HG03060 (cell line): ENCODE measurements around the gene ARL5C.
"Not testable (repeated sequence)": the region's sequence is repeated elsewhere in the genome, so short reads cannot be mapped to it uniquely, and the experiment has no call there.

Experiments used
- ATAC-seq: cut with Tn5 transposase; IDR thresholded peaks from one replicate; pipeline ENCODE4 v1.9.1; 2021; ENCODE audit warnings: low read depth, moderate number of reproducible peaks; ENCODE audit not compliant: unreplicated experiment

ARL5C gene

DNA sequence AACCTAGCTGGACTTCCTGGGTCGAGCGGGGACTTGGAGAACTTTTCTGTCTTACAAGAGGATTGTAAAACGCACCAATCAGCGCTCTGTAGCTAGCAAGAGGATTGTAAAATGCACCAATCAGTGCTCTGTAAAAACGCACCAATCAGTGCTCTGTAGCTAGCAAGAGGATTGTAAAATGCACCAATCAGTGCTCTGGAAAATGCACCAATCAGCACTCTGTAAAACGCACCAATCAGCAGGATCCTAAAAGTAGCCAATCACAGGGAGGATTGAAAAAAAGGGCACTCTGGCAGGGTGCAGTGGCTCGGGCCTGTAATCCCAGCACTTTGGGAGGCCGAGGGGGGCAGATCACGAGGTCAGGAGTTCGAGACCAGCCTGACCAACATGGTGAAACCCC is 2.5 kb upstream of the ARL5C start:
- ATAC-seq, result not testable (repeated sequence)

DNA sequence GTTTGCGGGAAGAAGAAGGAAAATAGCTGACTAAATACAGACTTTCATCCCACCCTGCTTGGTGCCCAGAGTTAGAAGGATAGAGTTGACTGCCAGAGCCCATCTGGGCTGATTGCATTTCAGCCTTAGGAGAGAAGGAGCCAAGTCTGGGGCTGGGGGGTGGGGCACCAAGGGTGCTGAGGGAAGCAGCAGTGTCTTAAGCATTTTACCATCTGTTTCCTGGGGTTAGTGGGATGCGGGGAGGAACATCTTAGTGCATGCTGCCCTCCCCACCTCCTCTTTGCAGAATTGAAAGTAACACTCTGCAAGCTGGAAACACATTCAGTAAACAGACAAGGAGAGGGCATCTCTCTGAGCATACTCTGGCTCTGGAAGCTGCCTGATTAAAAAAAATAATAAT is 1.5 kb upstream of the ARL5C start:
- no peak for ATAC-seq

GRCh38 chr17:39166437-39167335 is 725 bp upstream of the ARL5C start:
- ATAC-seq, result no peak

- no peak for ATAC-seq
These were observed 652 bp downstream of the ARL5C start for GRCh38 chr17:39165178-39165840.

GRCh38 chr17:39164675-39165143 is 1.3 kb downstream of the ARL5C start:
- no peak for ATAC-seq

DNA sequence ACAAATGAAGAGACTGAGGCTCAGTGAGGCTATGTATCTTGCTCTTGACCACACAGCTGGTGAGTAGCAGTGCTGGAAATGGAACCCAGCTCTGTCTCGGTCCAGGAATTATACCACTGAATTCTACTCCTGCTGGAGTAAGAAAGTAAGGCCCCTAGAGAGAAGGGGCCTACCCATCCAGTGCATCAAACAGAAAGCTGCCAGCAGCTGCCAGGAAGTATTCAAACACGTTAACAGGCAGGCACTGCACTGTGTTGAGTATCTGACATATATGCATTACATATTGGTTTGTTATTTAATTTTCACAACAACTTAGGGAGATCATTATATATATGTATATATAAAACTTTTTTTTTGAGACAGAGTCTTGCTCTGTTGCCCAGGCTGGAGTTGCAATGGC is 4.0 kb downstream of the ARL5C start:
- ATAC-seq, result no peak

- ATAC-seq, result no peak
These were observed 7.3 kb downstream of the ARL5C start for GRCh38 chr17:39158623-39159022.

GRCh38 chr17:39156491-39156890 is 9.5 kb downstream of the ARL5C start:
- no peak for ATAC-seq

DNA sequence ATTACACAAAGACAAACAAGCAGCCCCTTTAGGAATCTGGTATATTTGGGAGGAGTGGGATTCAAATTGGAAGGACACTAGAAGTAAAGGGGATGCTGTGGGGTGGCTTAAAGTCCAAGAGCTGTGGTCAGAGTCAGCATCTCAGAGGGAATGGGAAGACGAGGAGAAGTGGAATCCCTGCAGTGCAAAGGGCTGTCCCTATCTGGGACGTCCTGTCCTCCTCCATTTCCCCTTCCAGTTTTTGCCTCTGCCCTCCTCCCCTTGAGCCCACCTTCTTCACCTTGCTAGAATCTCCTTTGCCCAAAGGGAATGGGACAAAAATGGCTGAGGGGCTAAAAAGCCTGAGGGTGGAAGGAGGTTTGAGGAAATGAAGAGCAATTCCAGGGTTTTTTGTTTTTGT is 10.3 kb downstream of the ARL5C start:
- no peak for ATAC-seq

DNA sequence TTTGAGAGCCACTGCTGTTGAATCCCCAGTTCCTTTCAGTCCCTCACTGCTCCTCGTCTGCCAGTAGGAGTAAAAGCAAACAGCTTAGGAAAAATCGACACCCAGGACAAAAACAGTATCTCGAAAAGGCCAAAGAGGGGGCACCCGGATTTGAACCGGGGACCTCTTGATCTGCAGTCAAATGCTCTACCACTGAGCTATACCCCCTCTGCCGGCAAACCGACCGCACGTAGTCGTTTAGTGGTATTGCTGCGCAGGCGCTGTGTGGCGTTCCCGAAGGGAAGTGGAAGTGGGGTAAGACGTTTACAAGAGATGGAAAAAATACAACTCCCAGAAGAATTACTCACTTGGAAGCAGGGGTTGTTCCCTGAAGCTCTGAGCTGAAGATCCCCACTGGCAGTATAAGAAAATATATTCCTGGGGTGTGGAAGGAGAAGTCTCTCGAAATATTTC is 12.3 kb downstream of the ARL5C start:
- no peak for ATAC-seq

DNA sequence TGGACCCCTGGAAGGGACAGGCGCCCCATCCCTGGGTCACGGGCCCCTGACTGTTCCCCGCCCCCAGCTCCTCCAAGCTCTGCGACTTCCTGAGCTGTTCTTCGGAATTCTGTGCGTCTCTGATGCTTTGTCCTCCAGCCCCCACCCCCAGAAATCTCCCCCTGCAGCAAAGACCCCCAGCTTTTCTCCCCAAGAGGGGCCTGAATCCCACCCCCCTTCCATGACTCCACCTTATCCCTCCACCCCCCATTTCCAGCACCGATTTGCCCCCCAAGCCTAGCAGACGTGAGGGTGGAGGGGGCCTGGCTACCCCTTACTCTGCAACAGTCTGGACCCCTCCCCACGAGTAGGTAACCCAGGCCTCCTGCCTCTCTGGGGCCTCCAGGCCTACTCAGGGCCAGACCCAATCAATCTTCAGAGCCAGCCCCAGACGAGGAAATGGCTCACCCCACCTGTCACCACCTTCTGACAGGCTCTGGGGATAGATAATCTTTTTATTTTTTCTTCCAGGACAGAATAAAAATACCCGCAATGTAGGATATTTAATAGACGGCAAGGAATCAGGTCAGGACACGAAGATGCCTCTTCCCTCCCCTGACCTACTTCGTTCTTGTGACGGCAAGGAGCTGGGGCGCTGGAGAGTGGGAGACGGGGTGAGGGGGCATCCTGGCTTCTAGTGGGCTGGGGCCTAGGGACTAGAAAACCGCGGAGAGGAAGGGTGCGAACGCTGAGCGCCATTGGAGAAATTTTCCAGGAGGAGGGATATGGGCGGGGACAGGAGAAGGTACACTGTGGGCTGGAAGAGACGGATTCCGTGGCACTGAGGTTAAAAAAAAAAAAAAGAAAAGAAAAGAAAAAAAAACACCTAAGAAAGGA is 13.8 kb downstream of the ARL5C start:
- ATAC-seq, result no peak

DNA sequence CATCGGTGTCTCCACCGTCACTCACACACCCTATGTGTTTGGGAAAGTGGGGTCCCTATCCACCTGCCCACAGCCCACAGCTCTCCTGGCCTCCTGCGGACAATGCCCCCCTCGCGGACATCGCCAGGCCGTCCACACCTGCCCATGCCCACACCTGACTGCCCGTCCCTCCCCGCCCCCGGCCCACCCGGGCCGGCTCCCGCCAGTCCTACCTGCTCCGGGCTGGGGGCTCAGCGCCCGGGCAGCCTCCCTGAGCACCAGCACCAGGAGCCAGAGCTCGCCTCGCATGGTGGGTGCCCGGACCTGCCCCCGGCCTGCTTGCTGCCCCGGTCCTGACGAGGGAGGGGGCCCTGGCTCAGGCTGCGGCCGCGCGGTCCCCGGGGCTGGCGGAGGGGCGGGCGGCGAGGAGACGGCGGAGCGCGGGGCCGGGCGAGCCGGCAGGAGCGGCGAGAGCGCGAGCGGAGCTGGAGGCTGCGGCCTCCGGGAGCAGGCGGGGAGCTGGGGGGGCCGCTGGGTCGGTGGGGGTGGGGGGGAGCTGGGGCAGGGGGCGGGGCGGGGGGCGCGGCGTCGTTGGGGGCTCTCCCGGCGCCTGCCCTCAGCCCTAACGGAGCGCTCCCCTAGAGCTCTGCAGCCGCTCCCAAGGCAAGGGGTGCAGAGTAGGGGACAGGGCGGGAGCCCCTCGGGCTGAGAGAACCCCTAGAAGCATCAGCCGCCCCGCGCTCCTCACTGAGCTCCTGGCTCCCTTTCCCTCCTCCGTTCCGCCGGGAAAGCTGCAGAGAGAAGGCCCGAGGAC is 14.6 kb downstream of the ARL5C start, which contains the start of gene PLXDC1:
Gene PLXDC1 (minus strand): TSS at position 488 of the 793 bp plus-strand sequence. CDS start 200 bp downstream, at position 288.
- ATAC-seq, result no peak

GRCh38 chr17:39150795-39151149 is 15.2 kb downstream of the ARL5C start:
- no peak for ATAC-seq

DNA sequence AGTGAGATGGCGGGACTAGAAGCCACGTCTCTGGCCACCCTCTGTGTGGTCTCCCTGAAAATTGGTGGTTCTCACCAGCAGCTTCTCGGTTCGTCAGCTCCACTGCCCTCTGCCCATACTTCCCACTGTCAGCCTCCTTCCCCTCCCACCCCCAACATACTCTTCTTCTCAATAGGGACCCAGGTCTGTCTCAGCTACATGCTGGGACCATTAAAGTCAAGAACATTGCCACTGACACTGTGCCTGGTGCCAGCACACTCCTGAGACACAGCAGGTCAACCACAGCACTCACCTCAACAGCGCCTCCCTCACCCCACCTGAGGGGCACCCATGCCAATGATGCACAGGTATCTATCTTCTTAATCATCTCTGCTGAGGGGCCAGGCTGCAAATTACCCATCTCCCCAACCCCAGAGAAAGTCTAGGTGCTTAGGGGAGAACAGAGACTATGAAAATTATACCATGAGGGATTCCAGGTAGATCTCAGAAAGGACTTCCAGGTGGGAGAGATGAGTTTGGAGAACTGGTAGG is 15.8 kb downstream of the ARL5C start:
- ATAC-seq, result no peak

DNA sequence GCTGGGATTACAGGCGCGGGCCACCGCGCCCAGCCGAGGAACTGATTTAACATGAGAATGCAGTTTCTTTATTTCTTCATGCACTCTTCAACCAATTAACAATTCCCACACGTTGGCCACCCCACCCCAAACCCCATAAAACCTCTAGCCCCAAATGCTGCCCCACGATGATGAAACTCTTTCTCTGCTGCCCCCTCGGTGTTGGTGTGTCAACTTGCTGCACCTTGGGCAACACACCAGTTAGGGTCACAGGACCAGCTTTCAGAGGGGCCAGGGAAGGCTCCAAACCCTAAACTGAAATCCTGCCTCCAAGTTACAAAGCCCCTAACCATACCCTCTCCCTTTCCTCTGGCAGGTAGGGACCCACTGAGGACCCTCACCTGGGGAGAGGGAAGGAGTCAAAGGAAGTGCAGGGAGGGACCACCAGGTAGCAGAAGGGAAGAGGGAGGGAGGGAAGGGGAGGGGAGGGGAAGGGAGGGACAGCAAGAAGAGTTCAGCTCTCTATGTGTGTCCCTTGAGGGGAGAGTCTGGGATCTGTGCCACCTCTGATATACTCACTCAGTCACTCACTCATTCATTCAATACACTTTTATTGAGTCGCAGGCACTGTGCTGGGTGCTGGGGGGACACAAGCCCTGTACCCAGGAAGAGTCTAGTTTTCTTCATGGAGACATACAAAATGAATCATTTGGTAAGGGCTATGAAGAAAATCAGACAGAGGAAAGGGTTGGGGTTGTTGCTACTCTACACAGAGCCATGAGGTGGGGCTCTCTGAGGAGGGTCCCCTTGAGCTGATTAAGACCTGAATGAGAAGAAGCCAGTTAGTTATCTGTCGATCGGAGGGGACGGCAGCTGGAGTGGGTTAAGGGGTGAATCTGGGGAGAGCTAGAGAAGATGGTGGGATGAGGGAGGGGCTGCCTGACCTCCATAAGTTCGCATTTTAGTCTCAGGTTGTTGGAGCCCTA is 18.5 kb downstream of the ARL5C start:
- ATAC-seq, result no peak

- ATAC-seq, result no peak
These were observed 19.7 kb downstream of the ARL5C start for GRCh38 chr17:39146273-39146672.

DNA sequence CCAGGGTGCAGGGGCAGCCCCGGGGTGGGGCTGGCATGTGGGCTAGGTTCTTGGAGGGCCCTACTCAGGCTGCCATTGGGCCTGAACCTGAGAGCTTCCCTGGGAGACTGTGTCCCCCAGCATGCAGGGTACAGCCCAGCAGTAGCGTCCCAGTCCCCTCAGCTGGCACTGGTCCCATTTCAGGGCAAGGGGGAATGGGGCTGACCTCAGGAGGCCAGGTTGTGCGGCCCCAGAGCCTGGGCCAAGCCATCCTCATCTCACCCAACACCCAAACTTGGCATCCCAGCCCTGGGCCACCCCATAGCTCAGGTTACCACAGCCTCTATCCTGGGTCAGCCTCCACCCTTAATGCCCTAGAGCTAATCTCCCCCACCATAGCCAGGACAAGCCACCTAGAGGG is 20.8 kb downstream of the ARL5C start:
- ATAC-seq, result no peak

DNA sequence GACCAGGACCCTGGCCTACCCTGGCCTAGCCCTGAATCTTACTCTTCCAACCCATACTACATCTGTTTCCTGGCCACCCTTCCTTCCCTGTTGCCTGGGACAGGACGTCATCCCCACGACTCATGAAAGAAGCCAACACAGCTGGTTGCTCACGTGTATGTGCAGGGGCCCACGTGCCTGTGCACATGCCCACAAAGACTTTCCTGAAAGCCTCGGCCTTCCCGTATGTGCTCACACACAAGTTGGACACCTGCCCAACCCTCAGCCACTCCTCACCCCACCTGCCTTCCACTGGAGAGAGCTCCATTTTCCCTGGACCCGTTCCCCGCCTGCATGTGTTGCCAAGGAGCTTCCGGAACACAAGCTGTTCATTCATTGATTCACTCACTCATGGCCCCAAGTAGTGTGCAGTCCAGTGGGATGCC is 21.5 kb downstream of the ARL5C start:
- no peak for ATAC-seq
